Left kidney (tissue), 2 donors: ENCODE data around the gene PTGER4. TPM values are rescaled to one million over a fixed set of nuclear protein-coding genes. Genes with fewer than 3 reads are reported as not detected.
A peak's percentile ranks its signal among the peaks of the same experiment; 100 is the strongest.
"Not testable (repeated sequence)": the region's sequence is repeated elsewhere in the genome, so short reads cannot be mapped to it uniquely, and the experiment has no call there.

Experiments used
- DNase-seq: peaks from one replicate; pipeline ENCODE4 v3.0.0-alpha.2; 2013
- polyA plus RNA-seq: library from polyadenylated mRNA; unstranded; fragments of 120-200 nt; gene quantifications from one replicate; pipeline ENCODE4 v1.2.1, GENCODE V29; 2013; ENCODE audit not compliant: insufficient read length

The PTGER4 gene
- polyA plus RNA-seq, 1 donor = 10.3 TPM

DNA sequence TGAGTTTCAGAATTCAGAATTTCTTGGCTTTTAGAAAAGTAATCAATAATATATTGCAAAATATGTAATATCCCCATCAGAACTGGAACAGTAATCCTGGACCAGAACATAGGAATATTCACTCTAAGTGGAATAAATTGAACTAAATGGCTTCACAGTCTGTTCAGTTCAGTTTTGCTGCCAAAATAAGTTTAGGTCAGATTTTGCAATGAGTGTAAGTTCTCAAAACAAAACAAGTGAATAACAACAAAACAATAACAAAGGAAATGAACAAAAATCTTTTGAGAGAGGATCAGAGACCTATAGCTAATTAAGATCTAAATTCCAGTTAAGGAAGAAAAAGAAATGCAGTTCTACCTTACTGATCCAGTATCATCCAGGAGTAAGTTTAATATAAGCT is 9.3 kb downstream of the PTGER4 start:
- DNase-seq = no peak

DNA sequence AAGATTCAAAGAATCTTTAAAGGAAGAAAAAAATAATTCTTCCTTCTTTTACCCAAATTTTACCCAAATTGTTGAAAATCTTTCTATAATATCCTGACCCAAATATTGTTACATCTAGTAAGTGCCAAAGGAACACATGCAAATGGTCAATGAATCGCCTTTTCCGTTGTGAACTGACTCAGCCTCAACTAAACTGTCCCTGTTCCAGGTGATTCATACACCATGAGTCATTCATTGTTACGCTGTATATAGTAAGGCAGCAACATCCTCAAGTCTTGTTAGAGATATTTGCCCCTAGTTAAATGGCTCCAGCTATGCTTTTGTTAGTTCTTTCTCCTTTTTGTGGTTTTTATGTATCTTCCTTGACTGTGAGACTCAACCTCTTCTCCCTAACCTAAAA is 9.7 kb downstream of the PTGER4 start:
- no peak for DNase-seq

DNA sequence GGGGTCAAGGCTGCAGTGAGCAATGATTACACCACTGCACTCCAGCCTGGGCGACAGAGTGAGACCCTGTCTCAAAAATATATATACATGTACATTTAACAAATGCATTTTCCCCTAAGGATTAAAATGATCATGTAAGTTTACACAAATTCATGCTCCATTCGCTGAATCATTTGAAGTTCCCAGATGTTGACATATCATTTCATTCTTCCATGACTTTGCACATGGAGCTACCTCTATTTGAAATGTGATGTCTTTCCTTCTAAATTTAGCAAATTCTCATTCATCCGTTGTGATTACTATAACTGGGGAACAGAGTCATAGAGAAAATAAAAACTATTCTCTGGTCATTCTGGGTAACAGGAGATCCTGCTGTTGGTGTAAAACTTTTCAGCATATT is 10.6 kb downstream of the PTGER4 start:
- no peak for DNase-seq

DNA sequence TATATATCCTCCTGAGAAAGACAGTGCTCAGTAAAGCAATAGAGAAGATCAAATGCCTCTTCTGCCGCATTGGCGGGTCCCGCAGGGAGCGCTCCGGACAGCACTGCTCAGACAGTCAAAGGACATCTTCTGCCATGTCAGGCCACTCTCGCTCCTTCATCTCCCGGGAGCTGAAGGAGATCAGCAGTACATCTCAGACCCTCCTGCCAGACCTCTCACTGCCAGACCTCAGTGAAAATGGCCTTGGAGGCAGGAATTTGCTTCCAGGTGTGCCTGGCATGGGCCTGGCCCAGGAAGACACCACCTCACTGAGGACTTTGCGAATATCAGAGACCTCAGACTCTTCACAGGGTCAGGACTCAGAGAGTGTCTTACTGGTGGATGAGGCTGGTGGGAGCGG is 12.2 kb downstream of the PTGER4 start:
- no peak for DNase-seq

DNA sequence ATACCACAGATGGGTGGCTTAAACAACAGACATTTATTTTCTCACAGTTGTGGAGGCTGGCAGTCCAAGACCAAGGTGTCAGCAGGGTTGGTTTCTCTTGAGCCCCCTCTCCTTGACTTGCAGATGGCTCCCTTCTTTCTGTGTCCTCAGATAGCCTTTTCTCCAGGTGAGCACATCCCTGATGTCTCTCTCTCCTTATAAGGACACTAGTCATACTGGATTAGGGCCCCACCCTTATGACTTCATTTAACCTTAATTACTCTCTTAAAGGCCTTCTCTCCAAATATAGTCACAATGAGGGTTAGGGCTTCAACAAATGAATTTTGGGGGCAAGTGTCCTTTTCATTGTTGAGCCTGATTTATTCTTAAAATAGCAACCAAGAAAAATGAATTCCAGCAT is 14.7 kb downstream of the PTGER4 start:
- no peak for DNase-seq

- DNase-seq = no peak
Measured at GRCh38 chr5:40700116-40700782, 20.5 kb downstream of the PTGER4 start.

DNA sequence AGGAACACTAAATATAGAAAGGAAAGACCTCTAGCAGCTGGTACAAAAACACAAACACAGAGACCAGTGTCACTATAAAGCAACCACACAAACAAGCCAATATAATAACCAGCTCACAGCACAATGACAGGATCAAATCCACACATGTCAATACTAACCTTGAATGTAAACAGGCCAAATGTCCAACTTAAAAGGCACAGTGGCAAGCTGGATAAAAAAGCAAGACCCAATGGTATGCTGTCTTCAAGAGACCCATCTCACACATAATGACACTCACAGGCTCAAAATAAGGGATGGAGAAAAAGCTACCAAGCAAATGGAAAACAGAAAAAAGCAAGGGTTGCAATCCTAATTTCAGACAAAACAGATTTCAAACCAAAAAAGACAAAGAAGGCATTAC is 22.3 kb downstream of the PTGER4 start:
- not testable (repeated sequence) for DNase-seq

- not testable (repeated sequence) for DNase-seq
Measured at GRCh38 chr5:40705484-40705883, 25.8 kb downstream of the PTGER4 start.

DNA sequence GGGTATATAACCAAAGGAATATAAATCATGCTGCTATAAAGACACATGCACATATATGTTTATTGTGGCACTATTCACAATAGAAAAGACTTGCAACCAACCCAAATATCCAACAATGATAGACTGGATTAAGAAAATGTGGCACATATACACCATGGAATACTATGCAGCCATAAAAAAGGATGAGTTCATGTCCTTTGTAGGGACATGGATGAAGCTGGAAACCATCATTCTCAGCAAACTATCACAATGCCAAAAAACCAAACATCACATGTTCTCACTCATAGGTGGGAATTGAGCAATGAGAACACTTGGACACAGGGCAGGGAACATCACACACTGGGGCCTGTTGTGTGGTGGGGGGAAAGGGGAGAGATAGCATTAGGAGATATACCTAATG is 30.9 kb downstream of the PTGER4 start:
- DNase-seq = not testable (repeated sequence)

DNA sequence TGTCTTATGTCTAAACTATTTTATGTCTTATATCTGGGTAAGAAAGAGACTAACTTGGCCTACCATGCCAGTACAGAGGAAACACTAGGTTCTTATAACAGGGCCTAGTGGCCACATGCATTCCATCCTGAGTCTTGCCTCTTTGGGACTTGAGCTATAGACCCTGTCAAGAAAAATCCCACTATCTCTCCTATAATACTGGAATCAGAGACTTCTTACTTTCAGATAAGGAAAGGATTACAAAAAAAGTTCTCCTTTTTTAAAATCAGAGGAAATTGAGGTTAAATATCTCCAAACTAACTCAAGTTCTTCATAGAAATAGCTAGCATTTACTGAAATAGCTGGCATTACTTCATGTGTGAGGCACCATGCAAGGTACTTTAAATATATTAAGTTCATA is 34.3 kb downstream of the PTGER4 start:
- no peak for DNase-seq

DNA sequence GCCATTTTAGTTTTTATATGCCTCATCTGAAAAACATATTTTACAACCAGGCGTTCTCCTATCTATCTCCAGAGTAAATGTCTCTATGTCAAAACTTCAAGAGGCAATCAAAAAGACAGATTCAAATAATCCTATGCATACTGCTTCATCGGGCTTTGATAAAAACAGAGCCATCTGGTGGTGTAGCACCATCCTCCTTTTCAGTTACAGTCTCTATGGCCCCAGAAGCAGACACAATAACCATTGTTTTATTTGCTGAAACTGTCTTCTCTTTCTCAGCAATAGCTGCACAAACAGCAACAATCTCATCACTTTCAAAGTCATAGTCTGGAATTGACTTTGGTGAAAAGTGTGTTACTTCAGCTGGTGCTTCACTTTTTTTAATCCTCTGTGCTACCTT is 36.3 kb downstream of the PTGER4 start:
- no peak for DNase-seq

GRCh38 chr5:40716590-40716989 is 36.9 kb downstream of the PTGER4 start:
- DNase-seq = no peak

- no peak for DNase-seq
Measured at GRCh38 chr5:40717281-40717680, 37.6 kb downstream of the PTGER4 start.

- no peak for DNase-seq
Measured at GRCh38 chr5:40720069-40720468, 40.4 kb downstream of the PTGER4 start.

- not testable (repeated sequence) for DNase-seq
Measured at GRCh38 chr5:40722497-40722911, 42.8 kb downstream of the PTGER4 start.

DNA sequence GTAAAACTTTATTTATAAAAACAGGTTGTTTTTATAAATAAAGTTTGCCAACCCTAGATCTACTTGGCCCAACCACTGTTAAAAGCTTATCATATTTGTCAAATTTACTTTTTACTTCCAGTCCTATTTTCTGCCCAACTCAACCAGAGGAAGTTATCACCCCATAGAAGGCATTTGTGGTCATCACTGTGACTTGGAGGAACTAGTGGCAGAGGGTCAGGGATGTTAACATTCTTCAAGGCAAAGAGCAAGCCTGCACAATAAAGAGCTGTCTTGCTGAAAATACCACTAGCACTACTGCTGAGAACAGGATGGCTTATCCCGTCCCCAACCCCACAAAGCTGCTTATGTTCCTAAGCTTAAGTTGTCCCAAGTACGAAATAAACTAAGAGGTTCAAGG is 53.7 kb downstream of the PTGER4 start:
- DNase-seq = no peak

- no peak for DNase-seq
Measured at GRCh38 chr5:40733879-40734563, 54.3 kb downstream of the PTGER4 start.

DNA sequence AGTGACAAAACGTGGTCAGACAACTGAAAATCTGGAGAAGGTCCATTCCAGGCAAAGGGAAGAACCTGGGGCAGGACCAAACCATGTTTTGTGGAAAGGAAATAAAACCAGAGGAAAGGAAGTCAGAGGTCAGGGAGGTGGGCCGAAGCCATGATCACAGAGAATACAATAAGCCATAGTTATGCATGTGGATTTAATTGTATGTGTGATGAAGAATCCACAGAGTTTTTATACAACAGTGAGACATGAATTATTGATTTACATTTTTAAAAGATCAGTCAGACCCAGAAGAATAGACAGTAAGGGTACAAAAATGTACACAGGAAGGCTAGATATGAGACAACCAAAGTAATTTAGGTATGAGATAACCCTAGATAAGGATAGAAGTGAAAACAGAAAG is 55.3 kb downstream of the PTGER4 start:
- no peak for DNase-seq

DNA sequence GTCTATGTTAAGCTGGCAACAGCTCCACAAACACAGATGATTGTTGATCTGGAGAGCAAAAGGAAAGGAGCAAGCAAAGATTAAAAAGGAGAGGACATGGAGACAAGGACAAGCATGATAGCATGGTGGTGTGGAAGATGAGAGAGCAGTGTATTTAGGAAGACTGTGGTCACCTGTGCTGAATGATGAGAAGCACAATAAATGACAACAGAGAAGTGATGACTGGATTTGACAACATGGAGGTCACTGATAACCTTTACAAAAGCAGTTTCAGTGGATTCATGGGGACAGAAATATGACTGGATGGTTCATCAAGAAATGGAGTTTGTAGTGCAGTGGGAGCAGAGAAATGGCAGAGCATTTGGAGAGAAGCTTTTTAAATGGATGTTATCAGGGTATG is 55.9 kb downstream of the PTGER4 start:
- no peak for DNase-seq

GRCh38 chr5:40736103-40736875 is 56.6 kb downstream of the PTGER4 start:
- peak; percentile 55 for DNase-seq

DNA sequence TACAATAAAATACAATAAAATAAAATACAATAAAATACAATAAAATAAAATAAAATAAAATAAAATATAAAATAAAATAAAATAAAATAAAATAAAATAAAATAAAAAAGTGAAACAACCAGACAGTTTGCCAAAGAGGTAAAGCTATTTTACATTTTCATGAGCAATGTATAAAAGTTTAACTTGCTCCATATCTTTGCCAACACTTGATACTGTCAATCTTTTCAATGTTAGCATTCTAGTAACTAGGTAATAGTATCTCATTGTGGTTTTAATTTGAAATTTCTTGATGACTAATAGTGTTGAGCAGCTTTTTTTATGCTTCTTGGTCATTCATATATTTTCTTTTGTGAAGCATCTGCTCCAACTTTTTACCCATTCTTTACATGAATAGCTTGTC is 58.8 kb downstream of the PTGER4 start:
- DNase-seq = no peak
